HG03280 (cell line): Measurements from ENCODE around the gene APEX2.
"Not testable (repeated sequence)": the region's sequence is repeated elsewhere in the genome, so short reads cannot be mapped to it uniquely, and the experiment has no call there.

ENCODE experiments used
- ATAC-seq: cut with Tn5 transposase; IDR thresholded peaks from one replicate; pipeline ENCODE4 v1.9.1; 2021; ENCODE audit warnings: mild to moderate bottlenecking, moderate library complexity; ENCODE audit not compliant: unreplicated experiment

Gene APEX2, protein sequence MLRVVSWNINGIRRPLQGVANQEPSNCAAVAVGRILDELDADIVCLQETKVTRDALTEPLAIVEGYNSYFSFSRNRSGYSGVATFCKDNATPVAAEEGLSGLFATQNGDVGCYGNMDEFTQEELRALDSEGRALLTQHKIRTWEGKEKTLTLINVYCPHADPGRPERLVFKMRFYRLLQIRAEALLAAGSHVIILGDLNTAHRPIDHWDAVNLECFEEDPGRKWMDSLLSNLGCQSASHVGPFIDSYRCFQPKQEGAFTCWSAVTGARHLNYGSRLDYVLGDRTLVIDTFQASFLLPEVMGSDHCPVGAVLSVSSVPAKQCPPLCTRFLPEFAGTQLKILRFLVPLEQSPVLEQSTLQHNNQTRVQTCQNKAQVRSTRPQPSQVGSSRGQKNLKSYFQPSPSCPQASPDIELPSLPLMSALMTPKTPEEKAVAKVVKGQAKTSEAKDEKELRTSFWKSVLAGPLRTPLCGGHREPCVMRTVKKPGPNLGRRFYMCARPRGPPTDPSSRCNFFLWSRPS

DNA sequence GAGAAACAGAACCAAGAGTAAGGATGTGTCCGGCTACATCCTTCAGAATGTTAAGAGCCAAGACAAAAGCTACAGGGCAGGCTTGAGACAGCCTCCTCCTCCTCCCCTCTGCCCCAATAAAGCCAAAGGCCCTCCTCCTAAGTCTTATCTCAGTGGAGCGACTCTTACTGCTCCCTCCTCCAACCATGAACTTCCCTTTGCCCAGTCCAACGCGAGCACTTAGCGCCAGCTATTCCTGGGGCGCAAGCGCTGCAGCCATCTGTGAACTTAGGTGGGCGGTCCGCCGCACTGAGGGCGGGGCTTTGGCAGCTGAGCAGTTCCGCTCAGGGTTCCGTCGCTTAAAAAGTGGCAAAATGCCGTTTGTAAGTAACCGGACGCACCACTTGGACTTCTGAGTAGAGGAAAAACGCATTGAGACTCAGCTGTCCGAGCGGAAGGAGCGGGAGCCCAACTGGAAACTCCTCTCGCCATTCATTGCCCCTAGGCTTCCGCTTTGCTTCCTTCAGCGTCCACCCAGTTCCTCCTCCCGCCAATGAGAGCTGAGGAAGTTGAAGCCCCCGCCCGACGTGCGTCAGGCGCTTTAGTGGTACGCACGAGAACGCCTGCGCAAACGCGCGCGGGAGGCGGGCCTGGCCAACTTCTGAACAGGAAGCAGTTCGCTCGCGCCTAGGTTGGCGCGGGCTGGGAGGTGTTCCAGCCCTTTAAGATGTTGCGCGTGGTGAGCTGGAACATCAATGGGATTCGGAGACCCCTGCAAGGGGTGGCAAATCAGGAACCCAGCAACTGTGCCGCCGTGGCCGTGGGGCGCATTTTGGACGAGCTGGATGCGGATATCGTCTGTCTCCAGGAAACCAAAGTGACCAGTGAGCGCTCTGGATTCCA is at the start of gene APEX2:
Gene APEX2, plus strand, starts transcription at position 647 of the 882 bp plus-strand sequence. Its CDS starts 60 bp downstream, at position 707.
- ATAC-seq, result peak; percentile 94

DNA sequence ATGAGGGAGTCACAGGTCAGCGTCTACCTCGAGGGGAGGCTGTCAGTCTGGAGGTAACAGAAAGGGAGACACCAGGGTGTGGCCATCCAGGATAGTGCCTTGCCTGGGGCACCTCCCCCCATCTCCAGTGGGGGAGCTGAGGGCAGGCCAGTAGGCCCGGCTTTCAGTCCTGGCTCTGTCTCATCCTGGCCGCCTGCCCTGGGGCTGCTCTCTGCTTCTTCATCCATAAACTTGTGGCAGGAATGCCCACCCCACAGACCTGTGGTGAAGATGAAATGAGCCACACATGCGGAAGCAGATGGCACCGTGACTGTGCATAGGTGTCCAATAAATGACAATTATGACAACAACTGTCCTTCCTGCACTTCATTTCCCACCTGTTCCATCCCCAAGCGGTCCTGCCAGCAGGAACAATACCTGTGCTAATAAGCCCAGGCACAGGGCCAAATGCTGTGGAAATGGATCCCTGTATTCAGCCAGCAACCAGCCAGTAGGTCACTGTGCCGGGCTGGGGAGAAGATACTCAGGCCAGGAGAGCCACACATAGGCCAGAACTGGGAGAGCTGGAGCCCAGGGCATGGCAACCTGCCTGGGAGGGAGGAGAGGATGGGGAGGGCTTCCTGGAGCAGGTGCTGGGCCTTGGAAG is 49.3 kb upstream of the APEX2 start:
- no peak for ATAC-seq

DNA sequence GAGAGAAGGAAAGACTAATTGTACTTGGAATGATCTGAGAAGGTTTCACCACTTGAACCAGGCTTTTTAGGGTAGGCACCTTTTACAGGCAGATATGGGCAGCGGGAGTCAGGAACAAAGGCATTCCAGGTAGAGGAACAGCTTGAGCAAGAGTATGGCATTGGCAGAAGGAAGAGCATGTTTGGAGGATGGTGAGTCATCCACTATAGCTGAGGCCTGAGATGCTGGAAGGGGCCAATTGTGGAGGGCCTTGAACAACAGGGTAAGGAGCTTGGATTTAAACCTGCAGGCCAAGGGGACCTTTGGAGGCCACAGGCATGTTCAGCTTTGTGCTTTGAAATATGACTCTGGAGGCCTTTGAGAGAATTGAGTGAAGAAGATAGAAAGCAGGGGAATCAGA is 38.4 kb upstream of the APEX2 start:
- no peak for ATAC-seq

DNA sequence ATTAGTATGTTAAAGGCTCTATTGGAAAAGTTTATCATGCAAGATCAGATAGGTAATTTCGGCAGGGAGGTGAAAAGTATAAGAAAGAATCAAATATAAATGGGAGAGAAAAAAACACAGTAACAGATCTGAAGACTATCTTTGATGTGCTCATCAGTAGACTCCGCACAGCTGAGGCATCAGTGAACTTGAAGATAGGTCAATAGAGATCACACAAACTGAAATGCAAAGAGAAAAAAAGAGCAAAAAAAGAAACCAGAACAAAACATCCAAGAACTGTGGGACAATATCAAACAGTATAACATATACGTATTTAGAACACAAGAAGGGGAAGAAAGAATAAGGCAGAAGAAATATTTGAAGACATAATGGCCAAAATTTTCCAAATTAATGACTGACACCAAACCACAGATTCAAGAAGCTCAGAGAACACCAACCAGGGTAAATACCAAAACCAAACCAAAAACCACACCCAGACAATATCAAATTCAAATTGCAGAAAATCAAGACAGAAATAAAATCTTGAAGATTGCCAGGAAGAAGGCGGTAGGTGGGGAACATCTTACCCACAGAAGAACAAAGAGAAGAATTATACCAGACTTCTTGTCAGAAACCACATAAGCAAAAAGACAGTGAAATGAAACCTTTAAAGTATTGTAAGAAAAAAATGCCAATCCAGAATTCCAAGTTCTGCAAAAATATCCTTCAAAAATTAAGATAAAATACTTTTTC is 35.2 kb upstream of the APEX2 start:
- ATAC-seq, result no peak

DNA sequence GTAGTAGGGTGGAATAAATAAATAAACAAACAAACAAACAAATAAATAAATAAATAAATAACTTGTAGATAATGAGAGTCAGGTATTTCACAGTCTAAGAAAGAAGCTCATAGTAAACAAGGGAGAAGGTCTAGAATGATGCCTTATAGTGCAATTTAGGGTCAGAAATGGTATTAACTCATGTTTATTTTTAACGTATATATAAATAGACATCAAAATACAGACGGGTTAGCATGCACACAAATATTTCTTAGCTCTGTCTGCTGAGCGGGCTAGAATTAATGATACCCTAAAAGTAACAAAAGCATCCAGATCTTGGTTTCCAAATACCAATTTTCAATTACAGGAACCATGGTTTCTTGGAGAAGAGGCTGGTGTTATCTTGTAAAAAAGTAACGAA is 22.8 kb upstream of the APEX2 start:
- ATAC-seq, result no peak

DNA sequence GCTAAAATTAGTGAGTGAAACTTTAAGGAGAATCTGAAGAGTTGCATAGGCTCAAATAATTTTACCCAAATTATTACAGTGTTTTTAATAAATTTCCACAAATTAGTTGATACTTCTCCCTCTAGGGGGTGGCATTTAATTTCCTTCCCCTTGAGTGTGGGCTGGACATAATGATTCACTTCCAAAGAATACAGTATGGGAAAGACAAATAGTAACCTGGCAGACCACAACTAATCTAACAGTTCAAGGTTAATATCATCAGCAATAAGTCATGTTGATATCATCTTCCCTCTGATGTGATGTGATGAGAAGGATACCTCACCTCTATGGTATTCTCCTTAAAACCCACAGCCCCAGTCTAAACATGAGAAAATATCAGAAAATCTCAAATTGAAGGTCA is 21.7 kb upstream of the APEX2 start:
- ATAC-seq, result no peak

DNA sequence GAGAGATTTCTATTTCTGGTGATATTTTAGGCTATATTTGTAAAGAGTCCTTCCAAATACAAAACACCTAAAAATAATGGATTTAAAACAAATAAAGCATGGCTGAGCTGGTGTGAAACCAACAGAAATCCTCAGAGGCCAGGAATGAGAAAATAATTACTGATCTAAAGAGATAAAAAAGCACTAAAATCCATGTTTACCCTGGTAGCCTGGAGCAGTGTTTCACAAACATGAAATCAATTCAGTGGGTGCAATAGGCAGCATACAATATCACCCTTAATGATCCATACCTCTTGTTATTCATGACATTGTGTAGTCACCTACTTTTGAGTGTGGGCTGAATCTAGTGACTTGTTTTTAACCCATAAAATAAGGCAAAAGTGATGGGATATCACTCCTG is 20.7 kb upstream of the APEX2 start:
- ATAC-seq, result no peak

DNA sequence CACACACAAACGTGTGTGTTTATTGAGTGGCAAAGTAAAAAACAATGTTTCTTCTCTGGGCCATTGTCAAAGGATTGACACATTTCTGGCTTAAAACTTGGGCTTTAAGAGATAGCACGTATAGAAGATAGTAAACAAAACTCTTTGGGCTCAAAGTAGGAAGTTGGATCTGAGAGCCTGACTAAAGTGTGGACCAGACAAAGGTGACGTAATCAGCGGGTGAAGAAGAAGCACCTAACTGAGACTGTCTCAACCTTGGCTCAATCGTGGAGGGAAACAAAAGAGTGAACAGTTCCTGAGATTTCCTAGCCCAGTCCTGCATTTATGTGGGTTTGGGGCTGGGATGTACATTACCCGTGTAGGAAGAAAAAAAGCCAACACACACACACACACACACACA is 19.8 kb upstream of the APEX2 start:
- no peak for ATAC-seq

DNA sequence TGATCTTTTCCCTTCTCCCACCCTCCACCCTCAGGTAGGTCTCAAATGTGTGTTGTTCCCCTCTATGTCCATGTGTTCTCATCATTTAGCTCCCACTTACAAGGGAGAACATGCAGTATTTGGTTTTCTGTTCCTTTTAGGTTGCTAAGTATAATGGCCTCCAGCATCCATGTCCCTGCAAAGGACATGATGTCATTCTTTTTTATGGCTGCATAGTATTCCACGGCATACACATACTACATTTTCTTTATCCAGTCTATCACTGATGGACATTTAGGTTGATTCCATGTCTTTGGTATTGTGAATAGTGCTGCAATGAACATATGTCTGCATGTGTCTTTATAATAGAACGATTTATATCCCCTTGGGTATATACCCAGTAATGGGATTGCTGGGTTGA is 16.9 kb upstream of the APEX2 start:
- not testable (repeated sequence) for ATAC-seq

DNA sequence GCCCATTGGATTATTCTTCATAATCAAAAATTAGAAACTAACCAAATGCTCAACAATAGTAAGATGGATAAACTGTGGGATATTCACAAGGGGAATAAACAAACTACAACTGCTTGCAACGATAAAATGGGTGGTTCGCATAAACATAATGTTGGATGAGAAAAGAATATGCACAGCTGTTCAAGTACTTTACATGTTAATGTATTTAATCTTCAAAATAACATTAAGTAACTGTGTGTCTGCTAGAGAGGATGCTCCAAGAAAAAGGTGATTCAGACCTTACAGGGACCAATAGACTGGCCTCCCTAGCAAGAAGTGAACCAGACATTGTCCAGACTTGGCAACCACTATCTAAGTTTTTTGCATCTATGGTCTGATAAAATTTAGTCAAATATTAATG is 8.5 kb upstream of the APEX2 start:
- ATAC-seq, result no peak

DNA sequence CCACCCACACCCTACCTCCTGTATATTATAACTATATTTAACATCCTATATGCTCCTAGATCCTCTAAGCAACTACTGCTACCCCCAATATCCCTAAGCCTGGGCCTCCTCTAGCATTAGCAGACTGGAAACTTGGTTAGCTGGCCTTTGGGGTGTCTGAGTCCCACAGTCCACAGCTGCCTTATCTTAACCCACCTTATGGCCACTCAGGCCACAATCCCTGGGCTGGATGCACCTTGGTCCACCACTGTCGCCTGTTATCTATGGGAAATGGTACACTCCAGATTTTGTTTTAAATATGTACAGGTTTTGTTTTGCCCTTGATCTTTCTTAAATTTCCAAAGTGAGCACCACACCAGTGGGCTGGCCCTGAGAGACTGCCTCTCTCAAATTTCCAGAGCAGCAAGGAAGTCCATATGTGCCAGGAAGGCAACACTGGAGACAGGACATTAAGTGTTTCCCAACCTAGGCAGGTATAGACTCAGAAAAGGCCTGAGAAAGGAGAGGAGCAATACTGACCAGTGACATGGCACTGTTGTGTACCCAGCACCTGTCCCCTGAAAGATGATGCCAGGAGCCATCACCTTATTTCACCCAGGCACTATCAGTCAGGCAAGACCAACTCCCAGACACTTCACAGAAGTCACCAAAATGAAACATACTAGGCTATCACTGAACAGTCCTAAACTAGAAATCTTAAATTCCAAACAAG is 7.1 kb upstream of the APEX2 start:
- ATAC-seq, result no peak

DNA sequence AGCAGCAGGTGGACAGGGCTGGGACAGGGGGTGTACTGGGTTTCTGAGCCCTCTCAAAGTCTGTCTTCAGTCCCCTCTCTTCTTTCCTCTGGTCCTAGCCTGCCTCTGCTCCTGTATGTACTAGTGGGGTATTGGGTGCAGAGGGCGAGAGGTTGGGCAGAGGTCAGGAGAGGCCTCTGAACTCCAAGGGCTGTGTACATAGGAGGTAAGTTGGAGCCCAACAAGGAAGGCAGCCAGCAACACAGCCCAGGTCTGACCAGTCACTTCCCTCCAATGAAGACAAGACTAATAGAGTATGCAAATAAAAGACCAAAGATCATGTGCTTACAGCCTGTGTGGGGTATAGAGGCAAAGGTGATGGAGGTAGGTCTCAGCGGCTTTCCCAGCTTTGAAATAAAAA is 6.1 kb upstream of the APEX2 start, which contains the start of gene PFKFB1:
Gene PFKFB1, minus strand, starts transcription at position 90 of the 400 bp plus-strand sequence. CDS start 181 bp downstream, outside the sequence.
- ATAC-seq, result no peak

DNA sequence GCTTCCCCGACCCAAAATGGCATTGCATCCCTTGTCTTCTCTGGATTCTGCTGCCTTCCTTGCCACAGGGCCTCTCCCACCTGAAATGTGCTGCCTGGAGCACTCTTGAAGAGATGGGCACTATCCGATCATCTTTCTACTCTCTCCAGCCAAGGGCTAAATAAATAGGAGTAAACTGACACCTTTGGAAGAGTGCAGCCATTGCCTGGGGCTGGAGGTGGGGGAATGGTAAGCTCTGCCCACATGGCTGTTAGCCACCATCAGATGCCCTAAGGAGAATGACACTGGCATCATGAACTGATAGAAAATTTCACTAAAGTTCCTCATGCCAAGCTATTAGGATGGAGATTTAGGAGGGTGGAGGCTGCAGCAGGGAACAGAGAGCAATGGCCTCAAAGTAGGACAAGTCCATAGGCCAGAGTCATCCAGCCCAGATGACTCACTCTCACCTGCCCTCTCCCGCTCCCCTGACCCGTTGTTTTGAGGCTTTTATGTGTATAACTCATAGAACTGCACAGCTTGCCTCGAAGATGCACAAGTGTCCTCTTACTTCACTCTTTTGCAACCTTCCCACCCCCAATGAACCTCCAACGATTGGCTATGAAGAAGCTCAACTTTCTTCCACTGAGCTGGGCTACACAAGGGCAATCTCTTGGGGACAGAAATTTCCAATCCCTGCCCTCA is 5.4 kb upstream of the APEX2 start:
- ATAC-seq, result no peak

DNA sequence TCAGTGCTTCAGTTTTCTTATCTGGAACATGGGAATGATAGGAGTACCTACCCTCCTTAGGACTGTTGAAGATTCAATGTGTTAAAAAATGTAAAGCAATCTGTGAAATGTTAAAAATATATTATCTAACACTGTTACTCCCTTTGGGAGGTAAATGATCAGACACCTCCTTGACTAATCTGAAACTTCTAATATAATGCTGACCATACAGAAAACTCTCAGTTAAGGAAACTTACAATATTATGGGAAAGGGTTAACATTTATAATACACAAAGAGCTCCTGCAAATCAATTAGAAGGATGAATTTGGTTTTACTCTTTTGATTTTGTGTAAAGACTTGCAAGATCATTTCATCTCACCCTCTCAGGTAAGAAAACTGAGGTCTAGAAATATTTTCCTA is 4.5 kb upstream of the APEX2 start:
- no peak for ATAC-seq

DNA sequence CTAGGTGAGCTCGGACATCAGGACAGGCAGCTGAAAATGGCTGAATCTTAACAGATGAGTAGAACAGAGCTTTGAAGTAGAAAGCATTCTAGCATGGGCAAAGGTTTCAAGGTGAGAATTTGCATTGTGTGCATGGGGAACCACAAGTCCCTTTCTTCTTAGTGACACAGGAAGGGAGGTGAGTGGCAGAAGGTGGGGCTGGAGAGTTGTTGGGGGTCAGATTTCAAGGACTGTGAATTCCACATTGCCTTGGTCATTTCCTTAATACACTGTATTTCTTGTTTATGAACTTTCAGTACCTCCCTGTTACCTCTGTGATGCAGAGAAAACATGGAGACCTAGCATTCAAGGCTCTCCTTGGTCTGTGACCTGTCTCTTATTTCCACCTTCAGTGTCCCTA is 4.1 kb downstream of the APEX2 start:
- ATAC-seq, result no peak

DNA sequence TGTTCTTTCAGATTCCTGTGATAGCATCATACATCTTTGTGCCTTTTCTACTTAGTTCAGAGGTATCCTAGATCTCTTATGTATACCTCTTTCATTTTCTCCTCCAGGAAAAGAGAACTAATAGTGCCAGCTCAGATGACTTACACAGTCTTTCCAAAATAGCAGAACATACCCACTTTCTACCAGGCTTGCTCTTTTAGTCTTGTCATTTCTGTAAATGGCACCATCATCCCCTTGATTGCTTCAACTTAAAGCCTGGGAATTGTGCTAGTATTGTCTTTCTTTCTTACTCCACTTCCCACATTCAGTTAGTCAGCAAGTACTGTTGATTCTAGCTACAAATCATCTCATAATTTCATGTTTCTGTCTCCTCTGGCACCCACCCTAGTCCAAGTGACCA is 5.1 kb downstream of the APEX2 start:
- no peak for ATAC-seq

DNA sequence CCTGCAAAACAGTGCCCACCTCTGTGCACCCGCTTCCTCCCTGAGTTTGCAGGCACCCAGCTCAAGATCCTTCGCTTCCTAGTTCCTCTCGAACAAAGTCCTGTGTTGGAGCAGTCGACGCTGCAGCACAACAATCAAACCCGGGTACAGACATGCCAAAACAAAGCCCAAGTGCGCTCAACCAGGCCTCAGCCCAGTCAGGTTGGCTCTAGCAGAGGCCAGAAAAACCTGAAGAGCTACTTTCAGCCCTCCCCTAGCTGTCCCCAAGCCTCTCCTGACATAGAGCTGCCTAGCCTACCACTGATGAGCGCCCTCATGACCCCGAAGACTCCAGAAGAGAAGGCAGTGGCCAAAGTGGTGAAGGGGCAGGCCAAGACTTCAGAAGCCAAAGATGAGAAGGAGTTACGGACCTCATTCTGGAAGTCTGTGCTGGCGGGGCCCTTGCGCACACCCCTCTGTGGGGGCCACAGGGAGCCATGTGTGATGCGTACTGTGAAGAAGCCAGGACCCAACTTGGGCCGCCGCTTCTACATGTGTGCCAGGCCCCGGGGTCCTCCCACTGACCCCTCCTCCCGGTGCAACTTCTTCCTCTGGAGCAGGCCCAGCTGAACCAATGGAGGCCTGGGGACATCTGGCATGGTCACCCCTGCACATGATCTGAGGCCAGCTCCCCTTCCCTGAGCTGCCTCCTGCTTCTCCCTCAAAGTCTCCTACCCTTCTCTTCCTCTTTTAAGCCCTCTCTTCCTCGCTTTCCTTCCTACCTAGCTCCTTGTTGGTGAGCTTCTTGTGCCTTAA is 6.9 kb downstream of the APEX2 start:
- ATAC-seq, result no peak

DNA sequence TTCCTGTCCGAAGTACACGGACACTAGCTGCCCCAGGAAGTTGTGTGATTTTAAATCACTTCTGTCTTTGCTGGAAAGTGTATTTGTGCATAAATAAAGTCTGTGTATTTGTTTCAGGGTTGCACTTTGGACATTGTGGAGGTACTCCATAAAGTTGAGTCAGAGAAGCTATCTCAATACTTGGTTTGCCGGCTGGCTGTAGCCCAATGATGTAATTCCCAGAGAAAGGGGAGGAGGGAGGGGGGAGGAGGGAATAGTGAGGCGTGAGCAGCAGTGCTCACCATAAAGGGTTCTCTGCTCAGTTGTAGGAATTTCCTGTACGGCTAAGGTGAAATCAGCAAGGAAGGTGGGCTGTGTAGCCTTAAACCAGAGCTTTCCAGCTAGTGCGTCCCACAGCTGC is 7.5 kb downstream of the APEX2 start:
- ATAC-seq, result no peak
